Aortic smooth muscle cell (primary cell): ENCODE measurements around the gene UBE2L3. TPM values are rescaled to one million over a fixed set of nuclear protein-coding genes. Genes with fewer than 3 reads are reported as not detected.

Experiments used
- total RNA-seq: library from RNA; depleted of rRNA; stranded (reverse); fragments of >200 nt; gene quantifications from 2 replicates; pipeline ENCODE4 v1.2.3, GENCODE V29; 2014

UBE2L3 gene
- total RNA-seq = 36.6 and 40.9 TPM in 2 replicates

DNA sequence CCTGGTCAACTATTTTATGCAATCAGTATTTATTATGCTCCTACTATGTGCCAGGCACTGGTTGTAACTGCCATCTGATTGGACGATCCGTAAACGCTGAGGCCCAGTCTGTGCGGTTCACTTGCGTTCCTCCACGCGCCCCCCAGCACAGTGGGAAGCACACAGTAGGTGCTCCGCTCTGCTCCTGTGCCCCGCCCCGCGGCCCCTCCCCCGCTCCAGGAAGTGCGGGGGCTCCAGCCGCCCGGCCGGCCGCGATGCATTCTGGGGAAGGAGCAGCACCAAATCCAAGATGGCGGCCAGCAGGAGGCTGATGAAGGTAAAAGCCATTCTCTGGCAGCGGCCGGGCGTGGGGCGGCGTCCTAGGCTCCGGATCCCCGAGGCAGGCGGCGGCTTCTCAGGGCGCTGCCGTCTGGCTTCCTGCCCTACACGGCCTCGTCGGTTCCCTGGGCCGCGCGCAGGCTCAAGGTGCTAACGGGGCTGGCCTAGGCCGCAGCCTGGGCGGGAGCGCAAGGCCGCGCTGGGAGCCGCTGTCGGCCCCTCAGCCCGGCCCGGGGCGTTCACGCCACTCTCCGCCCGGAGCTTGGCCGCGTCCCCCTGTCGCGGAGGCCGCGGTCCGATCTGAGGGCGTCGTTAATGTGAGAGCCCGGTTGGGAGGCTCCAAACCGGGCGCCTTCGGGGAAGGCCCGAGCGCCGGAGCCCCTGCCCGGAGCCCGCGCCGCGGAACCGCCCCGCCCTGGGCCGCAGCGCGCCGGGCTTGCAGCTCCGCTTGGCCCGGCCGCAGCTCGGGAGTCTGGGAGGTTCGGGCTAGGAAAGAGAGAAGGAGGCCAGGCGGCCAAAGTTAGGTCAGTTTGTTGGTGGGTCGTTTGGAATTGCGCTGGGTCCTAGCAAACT lies at the start of gene UBE2L3:
TSS of gene UBE2L3 (plus strand) at position 259 of the 891 bp plus-strand sequence. CDS start at position 290, 31 bp downstream.

DNA sequence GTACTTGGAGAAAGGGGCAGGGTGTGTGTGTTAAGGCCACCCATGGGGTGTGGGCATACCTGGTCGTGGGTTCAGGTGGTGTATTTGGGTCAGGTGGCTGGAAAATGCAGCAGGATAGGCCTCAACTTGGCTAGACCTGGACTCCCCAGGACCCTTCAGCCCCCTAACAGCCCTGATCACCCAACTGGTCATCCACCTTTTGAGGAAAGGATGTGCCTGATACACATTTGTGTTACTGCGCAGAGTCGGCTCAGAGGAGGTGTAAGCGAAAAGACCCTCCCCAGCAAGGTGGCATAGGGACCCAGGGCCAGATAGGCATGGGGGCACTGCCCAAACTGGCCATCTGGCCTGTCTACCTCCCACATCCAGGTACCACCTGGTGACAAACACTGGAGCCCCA lies 16.2 kb upstream of the UBE2L3 start, which contains the start of gene RIMBP3C:
TSS of gene RIMBP3C (minus strand) at position 101 of the 400 bp plus-strand sequence. CDS start 485 bp downstream, outside the sequence.

DNA sequence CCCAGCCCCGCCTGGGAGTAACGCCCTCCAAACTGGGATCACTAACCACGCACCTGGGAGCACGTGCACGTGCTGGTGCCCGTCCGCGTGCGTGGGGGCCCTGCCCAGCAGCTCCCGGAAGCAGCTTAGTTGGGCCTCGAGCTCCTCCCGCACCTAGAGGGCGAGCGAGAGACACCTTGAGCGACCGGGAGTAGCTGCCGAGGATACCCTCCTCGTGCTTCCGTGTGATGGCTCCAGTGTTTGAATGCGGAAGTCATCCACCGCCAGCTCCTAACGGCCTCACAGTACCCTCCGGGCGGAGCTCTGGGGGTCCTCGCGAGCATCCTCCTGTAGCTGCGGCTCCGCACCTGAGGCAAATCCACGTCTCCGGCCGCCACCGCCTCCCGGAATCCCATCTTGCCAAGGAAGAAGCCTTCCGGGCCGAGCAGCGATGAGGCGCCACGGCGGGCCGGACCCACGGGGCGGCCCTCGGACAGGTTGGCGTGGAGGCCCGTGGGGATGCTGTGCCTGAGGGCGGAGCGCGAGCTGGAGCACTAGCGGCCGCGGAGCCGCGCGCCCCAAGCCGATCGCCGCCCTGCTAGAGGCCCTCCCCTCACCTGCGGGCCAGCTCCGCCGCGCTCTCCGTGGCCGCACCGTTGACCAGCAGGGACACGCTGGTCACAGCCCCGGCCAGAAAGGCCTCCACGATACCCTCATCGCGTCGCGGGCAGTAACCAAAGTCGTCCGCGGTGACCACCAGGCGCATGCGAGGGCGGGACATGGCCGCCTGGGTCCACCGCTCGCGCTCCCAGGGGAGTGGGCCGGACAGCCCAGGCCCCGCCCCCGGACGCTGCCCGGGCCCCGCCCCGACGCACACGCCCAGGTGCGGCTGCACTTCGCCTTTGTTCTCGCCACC lies 62.0 kb downstream of the UBE2L3 start, which contains the start of gene YDJC:
TSS of gene YDJC (minus strand) at position 768 of the 895 bp plus-strand sequence. CDS start at position 760, 8 bp downstream.

GRCh38 chr22:21632237-21632895 lies 64.9 kb downstream of the UBE2L3 start, which contains the start of gene CCDC116:
CCDC116 (plus strand) TSS chr22:21632760; CDS start chr22:21633182, 422 bp downstream.

DNA sequence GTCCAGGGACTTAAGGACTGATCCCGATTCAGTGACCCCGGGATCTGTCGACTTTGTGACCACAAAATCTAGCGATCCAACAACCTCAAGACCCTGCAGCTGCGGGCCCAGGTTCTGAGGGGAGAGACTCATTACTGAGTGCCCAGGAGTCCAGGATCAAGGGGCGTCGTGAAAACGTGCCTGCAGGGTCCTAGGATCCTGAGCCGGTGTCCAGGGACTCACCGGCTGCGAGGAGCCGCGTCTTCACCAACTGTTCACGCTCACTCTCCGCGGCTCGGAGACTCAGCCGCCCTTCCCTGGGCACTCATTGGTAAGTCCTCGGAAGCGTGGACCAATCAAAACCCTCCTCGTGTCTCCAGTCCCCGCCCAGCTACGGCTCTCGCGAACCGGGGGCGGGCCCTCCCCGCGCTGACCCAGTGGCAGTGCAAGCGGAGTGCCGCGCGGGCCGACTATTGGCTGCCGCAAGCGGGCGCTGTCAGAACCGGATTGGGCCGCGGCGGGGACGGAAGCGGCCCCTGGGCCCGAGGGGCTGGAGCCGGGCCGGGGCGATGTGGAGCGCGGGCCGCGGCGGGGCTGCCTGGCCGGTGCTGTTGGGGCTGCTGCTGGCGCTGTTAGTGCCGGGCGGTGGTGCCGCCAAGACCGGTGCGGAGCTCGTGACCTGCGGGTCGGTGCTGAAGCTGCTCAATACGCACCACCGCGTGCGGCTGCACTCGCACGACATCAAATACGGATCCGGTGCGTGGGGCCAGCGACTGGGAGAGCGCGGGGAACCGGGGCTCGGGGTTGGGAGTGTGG lies 74.5 kb downstream of the UBE2L3 start, which contains the start of gene SDF2L1:
TSS of gene SDF2L1 (plus strand) at position 514 of the 795 bp plus-strand sequence. CDS start at position 549, 35 bp downstream.

Other genes starting within 250 kb of the UBE2L3 start
- 0.19 and 0.26 TPM in 2 replicates for gene RIMBP3B, start 184.0 kb upstream of the UBE2L3 start, total RNA-seq
- gene HIC2, start 150.3 kb upstream of the UBE2L3 start, total RNA-seq = 1.6 and 2.0 TPM in 2 replicates
- 2.9 and 3.0 TPM in 2 replicates for gene TMEM191C, start 100.3 kb upstream of the UBE2L3 start, total RNA-seq
- 0.19 and 0.53 TPM in 2 replicates for gene RIMBP3C, start 16.3 kb upstream of the UBE2L3 start, total RNA-seq
- gene YDJC, start 62.3 kb downstream of the UBE2L3 start, total RNA-seq = 7.9 and 8.7 TPM in 2 replicates
- 0.19 TPM in 1 of 2 replicates, not detected in the other for gene CCDC116, start 65.0 kb downstream of the UBE2L3 start, total RNA-seq
- gene SDF2L1, start 74.6 kb downstream of the UBE2L3 start, total RNA-seq = 20.0 and 37.4 TPM in 2 replicates
- 16.9 and 23.5 TPM in 2 replicates for gene PPIL2, start 98.3 kb downstream of the UBE2L3 start, total RNA-seq
- gene YPEL1, start 168.1 kb downstream of the UBE2L3 start, total RNA-seq = 1.3 and 1.4 TPM in 2 replicates